A673 (cell line): ENCODE results near the gene SKOR1.

Source experiments
- EZH2 ChIP-seq: fragments of 200-600 bp; sonication (generic); IDR thresholded peaks from 2 replicates; pipeline ENCODE4 v1.6.1; 2017; ENCODE audit warnings: borderline replicate concordance, low read depth, mild to moderate bottlenecking, mixed read lengths, antibody characterized with exemption, low read length; ENCODE audit not compliant: poor library complexity, severe bottlenecking
- TF ChIP-seq, protein P1 (sequence below): fragments of 300-800, 200-600 bp; sonication (generic); conservative IDR thresholded peaks from 2 replicates; pipeline ENCODE4 v1.5.1; 2017; ENCODE audit warnings: low read depth, mild to moderate bottlenecking, antibody characterized with exemption, low read length, moderate library complexity, mixed read lengths

GRCh38 chr15:67803996-67804843 lies 21.1 kb upstream of the SKOR1 start:
- TF ChIP-seq, protein P1, sequence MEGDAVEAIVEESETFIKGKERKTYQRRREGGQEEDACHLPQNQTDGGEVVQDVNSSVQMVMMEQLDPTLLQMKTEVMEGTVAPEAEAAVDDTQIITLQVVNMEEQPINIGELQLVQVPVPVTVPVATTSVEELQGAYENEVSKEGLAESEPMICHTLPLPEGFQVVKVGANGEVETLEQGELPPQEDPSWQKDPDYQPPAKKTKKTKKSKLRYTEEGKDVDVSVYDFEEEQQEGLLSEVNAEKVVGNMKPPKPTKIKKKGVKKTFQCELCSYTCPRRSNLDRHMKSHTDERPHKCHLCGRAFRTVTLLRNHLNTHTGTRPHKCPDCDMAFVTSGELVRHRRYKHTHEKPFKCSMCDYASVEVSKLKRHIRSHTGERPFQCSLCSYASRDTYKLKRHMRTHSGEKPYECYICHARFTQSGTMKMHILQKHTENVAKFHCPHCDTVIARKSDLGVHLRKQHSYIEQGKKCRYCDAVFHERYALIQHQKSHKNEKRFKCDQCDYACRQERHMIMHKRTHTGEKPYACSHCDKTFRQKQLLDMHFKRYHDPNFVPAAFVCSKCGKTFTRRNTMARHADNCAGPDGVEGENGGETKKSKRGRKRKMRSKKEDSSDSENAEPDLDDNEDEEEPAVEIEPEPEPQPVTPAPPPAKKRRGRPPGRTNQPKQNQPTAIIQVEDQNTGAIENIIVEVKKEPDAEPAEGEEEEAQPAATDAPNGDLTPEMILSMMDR: no peak
- TF ChIP-seq EZH2: no peak
